Liver (tissue), 9 donors: Measurements from ENCODE around the gene FAIM2. TPM values are rescaled to one million over a fixed set of nuclear protein-coding genes. Genes with fewer than 3 reads are reported as not detected.

Experiments
- DNase-seq: peaks from one replicate; pipeline ENCODE4 v3.0.0-alpha.2; 2017; ENCODE audit warnings: low spot score
- H3K27ac ChIP-seq, 2 donors: one replicate each; pipeline ENCODE4 v1.7.0; 2013; ENCODE audit warnings: inconsistent platforms in 2 of 2, low read length in 2 of 2, control low read depth in 1 of 2, low read depth in 1 of 2, mild to moderate bottlenecking in 1 of 2
- H3K27me3 ChIP-seq, 4 donors: one replicate each; pipeline versions ENCODE4 v1.6.1 to v1.7.0; 2013; ENCODE audit warnings: low read length in 3 of 4, inconsistent platforms in 1 of 4, mild to moderate bottlenecking in 1 of 4, moderate library complexity in 1 of 4; ENCODE audit not compliant: control insufficient read depth in 4 of 4, insufficient read depth in 4 of 4
- H3K36me3 ChIP-seq, 4 donors: one replicate each; pipeline versions ENCODE4 v1.6.1 to v1.7.0; 2013; ENCODE audit warnings: low read length in 3 of 4, mild to moderate bottlenecking in 3 of 4, low read depth in 1 of 4, moderate library complexity in 1 of 4; ENCODE audit not compliant: control insufficient read depth in 4 of 4, insufficient read depth in 3 of 4
- H3K4me1 ChIP-seq, 4 donors: one replicate each; pipeline versions ENCODE4 v1.6.1 to v1.7.0; 2013; ENCODE audit warnings: low read length in 3 of 4, mild to moderate bottlenecking in 3 of 4, moderate library complexity in 1 of 4; ENCODE audit not compliant: control insufficient read depth in 4 of 4, insufficient read depth in 4 of 4
- H3K4me3 ChIP-seq, 3 donors: one replicate each; pipeline versions ENCODE4 v1.6.1 to v1.7.0; 2013; ENCODE audit warnings: low read length in 3 of 3, control low read depth in 1 of 3, low read depth in 1 of 3, mild to moderate bottlenecking in 1 of 3
- H3K9ac ChIP-seq, 2 donors: one replicate each; pipeline ENCODE4 v1.7.0; 2013; ENCODE audit warnings: low read length in 2 of 2, mild to moderate bottlenecking in 2 of 2, moderate library complexity in 2 of 2, control low read depth in 1 of 2, low read depth in 1 of 2
- H3K9me3 ChIP-seq, 4 donors: one replicate each; pipeline versions ENCODE4 v1.6.1 to v1.7.0; 2013; ENCODE audit warnings: low read length in 3 of 4; ENCODE audit not compliant: control insufficient read depth in 4 of 4
- ATF3 ChIP-seq: IDR thresholded peaks from 2 replicates; pipeline ENCODE4 v1.6.1; 2016; ENCODE audit warnings: antibody characterized with exemption
- EGR1 ChIP-seq, 2 donors: IDR thresholded peaks; 2 replicates each; pipeline ENCODE4 v1.6.1; 2016 to 2018; ENCODE audit warnings: antibody characterized with exemption in 2 of 2, low read depth in 2 of 2
- FOXA1 ChIP-seq: IDR thresholded peaks from 2 replicates; pipeline ENCODE4 v1.6.1; 2016; ENCODE audit warnings: antibody characterized with exemption
- FOXA2 ChIP-seq: IDR thresholded peaks from 2 replicates; pipeline ENCODE4 v1.6.1; 2016; ENCODE audit warnings: antibody characterized with exemption
- GABPA ChIP-seq, 2 donors: IDR thresholded peaks in 1 of 2; conservative IDR thresholded peaks in 1 of 2; 2 replicates each; pipeline ENCODE4 v1.6.1; 2016; ENCODE audit warnings: antibody characterized with exemption in 2 of 2, mild to moderate bottlenecking in 1 of 2, moderate library complexity in 1 of 2
- HNF4A ChIP-seq, 2 donors: conservative IDR thresholded peaks; 2 replicates each; pipeline ENCODE4 v1.6.1; 2016; ENCODE audit warnings: antibody characterized with exemption in 2 of 2, mild to moderate bottlenecking in 2 of 2
- JUND ChIP-seq, 2 donors: IDR thresholded peaks; 2 replicates each; pipeline ENCODE4 v1.6.1; 2016; ENCODE audit warnings: antibody characterized with exemption in 2 of 2
- MAX ChIP-seq: IDR thresholded peaks from 2 replicates; pipeline ENCODE4 v1.6.1; 2016; ENCODE audit warnings: antibody characterized with exemption
- NR2F2 ChIP-seq: IDR thresholded peaks from 2 replicates; pipeline ENCODE4 v1.6.1; 2016; ENCODE audit warnings: antibody characterized with exemption
- RAD21 ChIP-seq, 2 donors: IDR thresholded peaks; 2 replicates each; pipeline ENCODE4 v1.6.1; 2016; ENCODE audit warnings: antibody characterized with exemption in 2 of 2, mild to moderate bottlenecking in 2 of 2
- REST ChIP-seq: IDR thresholded peaks from 2 replicates; pipeline ENCODE4 v1.6.1; 2016; ENCODE audit warnings: antibody characterized with exemption, mild to moderate bottlenecking
- RXRA ChIP-seq, 2 donors: IDR thresholded peaks; 2 replicates each; pipeline ENCODE4 v1.6.1; 2017 to 2018; ENCODE audit warnings: antibody characterized with exemption in 2 of 2, mild to moderate bottlenecking in 1 of 2
- SP1 ChIP-seq: IDR thresholded peaks from 2 replicates; pipeline ENCODE4 v1.6.1; 2018; ENCODE audit warnings: antibody characterized with exemption, mild to moderate bottlenecking
- TAF1 ChIP-seq: conservative IDR thresholded peaks from 2 replicates; pipeline ENCODE4 v1.6.1; 2016; ENCODE audit warnings: antibody characterized with exemption, mild to moderate bottlenecking
- YY1 ChIP-seq: IDR thresholded peaks from 2 replicates; pipeline ENCODE4 v1.6.1; 2016; ENCODE audit warnings: antibody characterized with exemption, mild to moderate bottlenecking
- ZBTB33 ChIP-seq: IDR thresholded peaks from 2 replicates; pipeline ENCODE4 v1.6.1; 2016; ENCODE audit warnings: antibody characterized with exemption
- WGBS: extraction: QIAGEN DNeasy Blood & Tissue Kit; methylation state at CpG from one replicate; pipeline ENCODE4 v1.1.7; 2013; 5-methylcytosine and 5-hydroxymethylcytosine counted together
- polyA plus RNA-seq, 2 donors: library from polyadenylated mRNA; stranded (reverse) in 1 of 2; unstranded in 1 of 2; fragments of 200-250 nt in 1 of 2; fragments of >200 nt in 1 of 2; fragmentation: Nextera tagmentation in 1 of 2; extraction: Ambion mirVana in 1 of 2; gene quantifications; one replicate each; pipeline versions ENCODE4 v1.2.1 to v1.2.3, GENCODE V29; 2013 to 2015
- total RNA-seq, 2 donors: library from RNA; depleted of rRNA; stranded (reverse); fragments of >200 nt; gene quantifications; one replicate each; pipeline ENCODE4 v1.2.3, GENCODE V29; 2014
- donor health status: healthy.
- donor health status: healthy.
- donor health status: healthy.
- donor health status: healthy.
- donor health status: healthy.

The FAIM2 gene
- total and polyA plus RNA-seq, 4 donors, result 0.06 to 0.23 TPM; not detected in 2

GRCh38 chr12:49928471-49928870 is 24.8 kb upstream of the FAIM2 start:
- 88% methylated on average over 6 of the region's 6 CpGs for WGBS
- no peak overlapping the region for H3K9ac ChIP-seq
- no peak for TF ChIP-seq ATF3
- TF ChIP-seq NR2F2, result no peak
- no peak for TF ChIP-seq YY1
- TF ChIP-seq ZBTB33, result no peak
- TF ChIP-seq JUND (IDR thresholded peaks at IDR 0.05), result no peak
- TF ChIP-seq SP1, result no peak
- TF ChIP-seq TAF1, result no peak
- TF ChIP-seq HNF4A (conservative IDR thresholded peaks at IDR 0.05), result no peak
- no peak for TF ChIP-seq RAD21 (IDR thresholded peaks at IDR 0.05)
- TF ChIP-seq GABPA (IDR thresholded peaks at IDR 0.05 in 1 of 2, conservative IDR thresholded peaks at IDR 0.05 in 1 of 2), result no peak
- no peak for TF ChIP-seq FOXA2
- H3K9me3 ChIP-seq, result no peaks in the 10 kb centered on the region
- no peak overlapping the region for H3K27ac ChIP-seq
- H3K4me3 ChIP-seq, result no peak overlapping the region
- no peaks in the 10 kb centered on the region for H3K4me1 ChIP-seq
- H3K36me3 ChIP-seq, result no peaks in the 10 kb centered on the region
- H3K27me3 ChIP-seq, result no peaks in the 10 kb centered on the region
- no peak for DNase-seq

- TF ChIP-seq MAX (no peak), YY1 (no peak), NR2F2 (no peak), RAD21 (IDR thresholded peaks at IDR 0.05) (no peak), SP1 (no peak), RXRA (IDR thresholded peaks at IDR 0.05) (no peak), TAF1 (no peak), JUND (IDR thresholded peaks at IDR 0.05) (no peak), ZBTB33 (no peak), ATF3 (no peak), EGR1 (IDR thresholded peaks at IDR 0.05; ENCODE audit: low read depth in 2 of 2) (no peak), REST (no peak), FOXA1 (no peak), FOXA2 (no peak)
- WGBS, result 93% methylated on average over 11 of the region's 11 CpGs
- Histone ChIP-seq H3K27ac (no peak overlapping the region), H3K9ac (no peak overlapping the region), H3K4me3 (no peak overlapping the region), H3K4me1 (peaks cover 0 to 5% (median 0%) of the 10 kb centered on the region in 4 donors), H3K9me3 (no peaks in the 10 kb centered on the region), H3K36me3 (no peaks in the 10 kb centered on the region), H3K27me3 (no peaks in the 10 kb centered on the region)
- no peak for DNase-seq
These were observed 21.9 kb upstream of the FAIM2 start for GRCh38 chr12:49925433-49926204.
